ENCODE measurements around the gene BCAS3.

- TF ChIP-seq CTCF (IDR thresholded peaks at IDR 0.05) (no peak), POLR2A (IDR thresholded peaks at IDR 0.05) (no peak), POLR2AphosphoS5 (IDR thresholded peaks at IDR 0.05) (no peak), EP300 (IDR thresholded peaks at IDR 0.05; ENCODE audit: low read depth) (no peak)
These were observed 66.8 kb downstream of the BCAS3 start for GRCh38 chr17:60744355-60744966.

Data from transverse colon (tissue), 4 donors.